RWPE2 (cell line): ENCODE measurements around the gene PROZ.

Source experiments
- ATAC-seq: fragments of 200-7000 bp; cut with Tn5 transposase; 3 replicates; pipeline ENCODE4 v1.9.1; 2021; ENCODE audit warnings: low read depth
- DNase-seq: peaks from one replicate; pipeline ENCODE4 v3.0.0-alpha.2; 2020; ENCODE audit warnings: low spot score
- H3K27ac ChIP-seq: fragments of 450-650 bp; 2 replicates; pipeline ENCODE4 v1.5.1; 2017; ENCODE audit warnings: mild to moderate bottlenecking; ENCODE audit not compliant: poor library complexity, severe bottlenecking
- H3K27me3 ChIP-seq: fragments of 250-450 bp; sonication (Bioruptor Pico); 2 replicates; pipeline ENCODE4 v1.5.1; 2021; ENCODE audit warnings: mild to moderate bottlenecking, moderate library complexity; ENCODE audit not compliant: insufficient read depth, poor library complexity, severe bottlenecking
- H3K36me3 ChIP-seq: fragments of 250-450 bp; sonication (Bioruptor Pico); 2 replicates; pipeline ENCODE4 v1.5.1; 2020; ENCODE audit warnings: low read depth, mild to moderate bottlenecking, moderate library complexity
- H3K4me1 ChIP-seq: fragments of 250-450 bp; sonication (Bioruptor Pico); 2 replicates; pipeline ENCODE4 v1.5.1; 2021; ENCODE audit warnings: mild to moderate bottlenecking, moderate library complexity; ENCODE audit not compliant: insufficient read depth, poor library complexity, severe bottlenecking
- H3K4me3 ChIP-seq: fragments of 250-450 bp; sonication (Bioruptor Pico); 2 replicates; pipeline ENCODE4 v1.5.1; 2021; ENCODE audit warnings: mild to moderate bottlenecking, moderate library complexity; ENCODE audit not compliant: severe bottlenecking
- H3K9me3 ChIP-seq: fragments of 250-450 bp; sonication (Bioruptor Pico); 2 replicates; pipeline ENCODE4 v1.5.1; 2021; ENCODE audit warnings: mild to moderate bottlenecking, moderate library complexity; ENCODE audit not compliant: severe bottlenecking
- CTCF ChIP-seq: fragments of 450-650 bp; IDR thresholded peaks from one replicate; pipeline ENCODE4 v1.5.1; 2017; ENCODE audit warnings: mild to moderate bottlenecking, moderate library complexity; ENCODE audit not compliant: poor library complexity, severe bottlenecking

The PROZ gene

GRCh38 chr13:113192902-113193301 lies 34.5 kb downstream of the PROZ start:
- no peaks in the 10 kb centered on the region for H3K9me3 ChIP-seq
- no peak for DNase-seq
- TF ChIP-seq CTCF = no peak

GRCh38 chr13:113195360-113195759 lies 36.9 kb downstream of the PROZ start:
- ATAC-seq (no peak), DNase-seq (no peak)
- H3K9me3 ChIP-seq = no peaks in the 10 kb centered on the region
- no peaks in the 10 kb centered on the region for H3K27me3 ChIP-seq
- no peak overlapping the region for H3K4me3 ChIP-seq
- H3K27ac ChIP-seq = no peak overlapping the region
- peaks cover 8% of the 10 kb centered on the region for H3K4me1 ChIP-seq
- H3K36me3 ChIP-seq = peaks cover 95% of the 10 kb centered on the region
- no peak for TF ChIP-seq CTCF

More at GRCh38 chr13:113192902-113193301, 34.5 kb downstream of the PROZ start:
- Histone ChIP-seq H3K27ac (peak overlapping the region; percentile 27), H3K4me1 (peaks cover 13% of the 10 kb centered on the region), H3K27me3 (no peaks in the 10 kb centered on the region), H3K36me3 (peaks cover 95% of the 10 kb centered on the region), H3K4me3 (no peak overlapping the region)
- ATAC-seq = peak; percentile 74

DNA sequence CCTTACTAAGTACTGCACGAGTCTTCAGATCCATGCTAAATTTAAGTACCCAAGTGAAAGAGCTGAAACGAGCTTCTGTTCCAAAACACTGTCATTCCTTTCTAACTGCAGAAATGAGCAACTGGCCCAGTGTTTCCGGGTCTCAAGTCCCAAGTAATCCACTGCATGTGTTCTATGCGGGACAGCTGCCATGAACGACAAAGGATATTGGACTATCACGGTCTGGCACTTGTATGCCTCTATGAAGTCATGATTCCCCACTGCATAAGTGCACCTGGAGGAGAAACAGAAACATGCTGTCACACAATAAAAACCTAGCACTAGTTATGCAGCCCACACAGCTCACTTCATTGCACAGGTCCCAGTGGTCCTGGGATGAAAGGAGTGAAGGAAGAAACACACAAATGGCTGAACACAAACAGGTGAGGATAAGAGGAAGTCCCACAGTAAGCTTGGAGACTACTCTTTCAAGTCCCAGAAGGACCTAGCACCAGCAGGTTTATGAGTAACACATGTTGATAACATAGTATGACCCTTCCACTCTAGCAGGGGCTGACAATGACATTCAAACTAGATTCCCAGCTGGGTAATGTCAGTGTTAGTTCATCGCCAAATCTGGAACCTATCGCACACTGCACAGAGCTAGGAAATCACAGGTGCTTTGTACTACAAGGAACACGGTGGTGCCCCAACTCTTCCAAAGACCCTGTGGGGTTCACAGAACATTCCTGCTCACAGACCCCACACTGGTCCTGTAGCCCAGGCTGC lies 38.7 kb downstream of the PROZ start:
- ATAC-seq (no peak), DNase-seq (no peak)
- no peak for TF ChIP-seq CTCF
- H3K9me3 ChIP-seq = no peaks in the 10 kb centered on the region
- no peaks in the 10 kb centered on the region for H3K27me3 ChIP-seq
- peaks cover 8% of the 10 kb centered on the region for H3K4me1 ChIP-seq
- H3K4me3 ChIP-seq = no peak overlapping the region
- peaks cover 92% of the 10 kb centered on the region for H3K36me3 ChIP-seq
- no peak overlapping the region for H3K27ac ChIP-seq

DNA sequence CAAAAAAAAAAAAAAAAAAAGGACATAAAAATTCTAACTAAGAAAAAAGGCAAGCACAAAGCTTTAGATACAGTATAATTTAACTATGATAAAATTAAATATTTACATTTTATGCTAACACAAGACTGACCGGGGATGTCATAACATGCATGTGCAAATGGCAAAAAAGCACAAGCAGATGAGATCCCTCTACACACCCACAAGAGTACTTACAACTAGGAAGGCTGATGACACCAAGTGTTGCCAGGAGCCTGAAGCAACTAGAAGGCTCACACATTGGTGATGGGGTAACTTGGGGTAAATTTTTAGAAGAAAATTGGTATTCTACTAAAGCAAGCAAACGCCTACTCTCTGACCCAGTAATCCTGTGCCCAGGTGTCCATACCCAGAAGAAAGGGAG lies 43.4 kb downstream of the PROZ start:
- Histone ChIP-seq H3K36me3 (peaks cover 70% of the 10 kb centered on the region), H3K4me3 (no peak overlapping the region), H3K27me3 (no peaks in the 10 kb centered on the region), H3K4me1 (peaks cover under 1% of the 10 kb centered on the region), H3K9me3 (no peaks in the 10 kb centered on the region), H3K27ac (no peak overlapping the region)
- DNase-seq (no peak), ATAC-seq (no peak; the same call in 2 of the 3 replicates)
- no peak for TF ChIP-seq CTCF

GRCh38 chr13:113202912-113203311 lies 44.5 kb downstream of the PROZ start:
- Histone ChIP-seq H3K4me1 (peaks cover 7% of the 10 kb centered on the region), H3K4me3 (no peak overlapping the region), H3K36me3 (peaks cover 63% of the 10 kb centered on the region), H3K9me3 (no peaks in the 10 kb centered on the region), H3K27ac (no peak overlapping the region), H3K27me3 (no peaks in the 10 kb centered on the region)
- no peak for ATAC-seq
- DNase-seq = no peak
- no peak for TF ChIP-seq CTCF
